ENCODE data around the gene KANSL1.

Gene KANSL1

GRCh38 chr17:45993962-45994627 is 199.1 kb downstream of the KANSL1 start:
- no peak for DNase-seq

- no peak for DNase-seq
These were observed 200.3 kb downstream of the KANSL1 start for GRCh38 chr17:45992904-45993303.

- DNase-seq = no peak
These were observed 201.1 kb downstream of the KANSL1 start for GRCh38 chr17:45992175-45992574.

- no peak for DNase-seq
These were observed 201.9 kb downstream of the KANSL1 start for GRCh38 chr17:45991341-45991740.

- no peak for DNase-seq
These were observed 202.3 kb downstream of the KANSL1 start for GRCh38 chr17:45990886-45991285.

- no peak for DNase-seq
These were observed 203.5 kb downstream of the KANSL1 start for GRCh38 chr17:45989759-45990158.

GRCh38 chr17:45987706-45988105 is 205.5 kb downstream of the KANSL1 start:
- no peak for DNase-seq

GRCh38 chr17:45986056-45986455 is 207.2 kb downstream of the KANSL1 start:
- no peak for DNase-seq

- DNase-seq = no peak
These were observed 207.8 kb downstream of the KANSL1 start for GRCh38 chr17:45985447-45985846.

GRCh38 chr17:45984368-45984767 is 208.9 kb downstream of the KANSL1 start:
- DNase-seq = no peak

GRCh38 chr17:45983614-45984310 is 209.5 kb downstream of the KANSL1 start:
- no peak for DNase-seq

GRCh38 chr17:45982791-45983613 is 210.2 kb downstream of the KANSL1 start:
- DNase-seq = no peak

GRCh38 chr17:45981306-45981705 is 211.9 kb downstream of the KANSL1 start:
- no peak for DNase-seq

GRCh38 chr17:45980855-45981254 is 212.4 kb downstream of the KANSL1 start:
- no peak for DNase-seq

Data from activated CD4-positive, alpha-beta T cell treated with anti-CD3 and anti-CD28 coated beads, Interleukin-2, amount 50 U/mL, for 48 hours (primary cell).